ENCODE measurements around the gene POLR3E. TPM values are rescaled to one million over a fixed set of nuclear protein-coding genes. Genes with fewer than 3 reads are reported as not detected.

POLR3E gene
- total and polyA plus RNA-seq, 2 donors (not counting 1 experiment from before 2014, with no cell fraction given) = 97.1 to 98.4 TPM

- no peak for ATAC-seq (ENCODE audit: low read depth)
Observed at GRCh38 chr16:22306788-22307187, 9.6 kb downstream of the POLR3E start.

GRCh38 chr16:22307838-22308237, 10.6 kb downstream of the POLR3E start:
- 100% methylated on average over 6 of the region's 10 CpGs for WGBS (ENCODE audit: insufficient coverage)
- intact Hi-C loops (cut with micrococcal nuclease) = no loop called here
- H3K4me1 ChIP-seq (ENCODE audit: control insufficient read depth in 2 of 2, insufficient read depth in 2 of 2, low read length in 2 of 2) = no peaks in the 10 kb centered on the region
- no peak overlapping the region for H3K27ac ChIP-seq (ENCODE audit: low read length in 2 of 2)
- H3K9me3 ChIP-seq (ENCODE audit: control extremely low read depth in 1 of 3, control insufficient read depth in 2 of 3, insufficient read depth in 1 of 3, low read length in 2 of 3) = no peaks in the 10 kb centered on the region
- peaks cover 16 to 80% of the 10 kb centered on the region in 2 experiments for H3K36me3 ChIP-seq (replicated peaks in 1 of 2; ENCODE audit: control extremely low read depth in 1 of 2, control insufficient read depth in 1 of 2, extremely low read depth in 1 of 2, insufficient read depth in 2 of 2, low read length in 1 of 2)
- no peak overlapping the region for H3K9ac ChIP-seq (ENCODE audit: low read length)
- H2AFZ ChIP-seq (ENCODE audit: insufficient read depth, low read depth, low read length, poor library complexity, severe bottlenecking) = no peak overlapping the region
- H3K79me2 ChIP-seq (ENCODE audit: control insufficient read depth, insufficient read depth, low read length) = peaks cover 27% of the 10 kb centered on the region
- H3K4me2 ChIP-seq (replicated peaks; ENCODE audit: low read depth, low read length, poor library complexity, severe bottlenecking) = no peak overlapping the region
- H3K27me3 ChIP-seq (replicated peaks in 1 of 4; ENCODE audit: control extremely low read depth in 1 of 4, control insufficient read depth in 3 of 4, insufficient read depth in 4 of 4, low read length in 3 of 4) = no peaks in the 10 kb centered on the region
- TF ChIP-seq CTCF (IDR thresholded peaks at IDR 0.05) = no peak
- no peak for TF ChIP-seq EZH2 (IDR thresholded peaks at IDR 0.05; ENCODE audit: borderline replicate concordance, insufficient read depth, low read depth, low read length, poor library complexity, severe bottlenecking)
- POLR2A ChIA-PET = interaction anchor here (1.2 kb wide), 1 partner anchor 12 kb away, joined by 13 read pairs; no protein-coding TSS in a partner anchor
- Mint-ChIP-seq H3K27ac (no peak overlapping the region), H3K9me3 (ENCODE audit: insufficient read depth) (no peaks in the 10 kb centered on the region), H3K4me1 (peaks cover 3% of the 10 kb centered on the region), H3K27me3 (no peaks in the 10 kb centered on the region), H3K4me3 (no peak overlapping the region)
- DNase-seq (no peak), ATAC-seq (ENCODE audit: low read depth) (no peak)
- no peak overlapping the region for H3K4me3 ChIP-seq (ENCODE audit: control extremely low read depth in 1 of 5, extremely low read depth in 1 of 5, insufficient read depth in 1 of 5, low read depth in 2 of 5, low read length in 4 of 5)
- peaks cover 50% of the 10 kb centered on the region for H4K20me1 ChIP-seq (ENCODE audit: control insufficient read depth, insufficient read depth, low read length, poor library complexity, severe bottlenecking)
- CTCF ChIA-PET = no interaction called here

More at GRCh38 chr16:22306788-22307187, 9.6 kb downstream of the POLR3E start:
- H3K4me2 ChIP-seq (replicated peaks; ENCODE audit: low read depth, low read length, poor library complexity, severe bottlenecking) = no peak overlapping the region
- no peak for DNase-seq
- H3K79me2 ChIP-seq (ENCODE audit: control insufficient read depth, insufficient read depth, low read length) = peaks cover 38% of the 10 kb centered on the region
- H3K27ac Mint-ChIP-seq = no peak overlapping the region
- no peaks in the 10 kb centered on the region for H3K27me3 ChIP-seq (replicated peaks in 1 of 4; ENCODE audit: control extremely low read depth in 1 of 4, control insufficient read depth in 3 of 4, insufficient read depth in 4 of 4, low read length in 3 of 4)
- no peaks in the 10 kb centered on the region for H3K9me3 ChIP-seq (ENCODE audit: control extremely low read depth in 1 of 3, control insufficient read depth in 2 of 3, insufficient read depth in 1 of 3, low read length in 2 of 3)
- WGBS (ENCODE audit: insufficient coverage) = 97% methylated on average over 5 of the region's 9 CpGs
- peaks cover 5% of the 10 kb centered on the region for H3K4me1 Mint-ChIP-seq
- H4K20me1 ChIP-seq (ENCODE audit: control insufficient read depth, insufficient read depth, low read length, poor library complexity, severe bottlenecking) = peaks cover 60% of the 10 kb centered on the region
- no peak overlapping the region for H2AFZ ChIP-seq (ENCODE audit: insufficient read depth, low read depth, low read length, poor library complexity, severe bottlenecking)
- POLR2A ChIA-PET = interaction anchor here (1.2 kb wide), 1 partner anchor 11 kb away, joined by 13 read pairs; no protein-coding TSS in a partner anchor
- no peak overlapping the region for H3K4me3 Mint-ChIP-seq
- intact Hi-C loops (cut with micrococcal nuclease) = no loop called here
- peaks cover 18 to 85% of the 10 kb centered on the region in 2 experiments for H3K36me3 ChIP-seq (replicated peaks in 1 of 2; ENCODE audit: control extremely low read depth in 1 of 2, control insufficient read depth in 1 of 2, extremely low read depth in 1 of 2, insufficient read depth in 2 of 2, low read length in 1 of 2)
- no peaks in the 10 kb centered on the region for H3K9me3 Mint-ChIP-seq (ENCODE audit: insufficient read depth)
- H3K27me3 Mint-ChIP-seq = no peaks in the 10 kb centered on the region
- CTCF ChIA-PET = no interaction called here
- H3K4me3 ChIP-seq (ENCODE audit: control extremely low read depth in 1 of 5, extremely low read depth in 1 of 5, insufficient read depth in 1 of 5, low read depth in 2 of 5, low read length in 4 of 5) = no peak overlapping the region
- no peak for TF ChIP-seq EZH2 (IDR thresholded peaks at IDR 0.05; ENCODE audit: borderline replicate concordance, insufficient read depth, low read depth, low read length, poor library complexity, severe bottlenecking)
- TF ChIP-seq CTCF (IDR thresholded peaks at IDR 0.05) = no peak
- no peak overlapping the region for H3K27ac ChIP-seq (ENCODE audit: low read length in 2 of 2)
- no peaks in the 10 kb centered on the region for H3K4me1 ChIP-seq (ENCODE audit: control insufficient read depth in 2 of 2, insufficient read depth in 2 of 2, low read length in 2 of 2)
- no peak overlapping the region for H3K9ac ChIP-seq (ENCODE audit: low read length)

Data from B cell (primary cell).